Measurements from ENCODE around the gene EXOSC6.

DNA sequence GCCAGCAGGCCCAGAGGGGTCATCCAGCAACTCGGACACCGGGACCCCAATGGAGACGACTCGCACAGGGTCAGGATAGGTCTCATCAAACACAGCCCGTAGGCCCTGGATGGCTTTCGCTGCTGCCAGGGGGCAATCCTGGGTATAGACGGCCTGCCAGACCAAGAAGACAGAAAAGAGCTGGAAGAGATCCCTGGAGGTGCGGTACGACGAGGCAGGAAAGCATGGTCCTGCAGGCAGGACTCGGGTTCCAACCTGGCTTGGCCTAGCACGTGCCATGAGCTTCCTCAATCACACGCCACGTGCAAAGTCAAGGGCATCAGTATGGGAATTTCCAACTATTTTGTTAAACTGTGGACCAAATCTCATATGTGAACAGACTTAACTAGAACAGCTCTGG lies 6.3 kb upstream of the EXOSC6 start:
- TF ChIP-seq, protein P1, sequence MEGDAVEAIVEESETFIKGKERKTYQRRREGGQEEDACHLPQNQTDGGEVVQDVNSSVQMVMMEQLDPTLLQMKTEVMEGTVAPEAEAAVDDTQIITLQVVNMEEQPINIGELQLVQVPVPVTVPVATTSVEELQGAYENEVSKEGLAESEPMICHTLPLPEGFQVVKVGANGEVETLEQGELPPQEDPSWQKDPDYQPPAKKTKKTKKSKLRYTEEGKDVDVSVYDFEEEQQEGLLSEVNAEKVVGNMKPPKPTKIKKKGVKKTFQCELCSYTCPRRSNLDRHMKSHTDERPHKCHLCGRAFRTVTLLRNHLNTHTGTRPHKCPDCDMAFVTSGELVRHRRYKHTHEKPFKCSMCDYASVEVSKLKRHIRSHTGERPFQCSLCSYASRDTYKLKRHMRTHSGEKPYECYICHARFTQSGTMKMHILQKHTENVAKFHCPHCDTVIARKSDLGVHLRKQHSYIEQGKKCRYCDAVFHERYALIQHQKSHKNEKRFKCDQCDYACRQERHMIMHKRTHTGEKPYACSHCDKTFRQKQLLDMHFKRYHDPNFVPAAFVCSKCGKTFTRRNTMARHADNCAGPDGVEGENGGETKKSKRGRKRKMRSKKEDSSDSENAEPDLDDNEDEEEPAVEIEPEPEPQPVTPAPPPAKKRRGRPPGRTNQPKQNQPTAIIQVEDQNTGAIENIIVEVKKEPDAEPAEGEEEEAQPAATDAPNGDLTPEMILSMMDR (IDR thresholded peaks at IDR 0.05) = no peak
- TF ChIP-seq POLR2A (IDR thresholded peaks at IDR 0.05) (no peak), POLR2AphosphoS5 (IDR thresholded peaks at IDR 0.05) (no peak)
